Tibial nerve (tissue), 4 donors: Measurements from ENCODE around the gene BOC.

Source experiments
- CTCF ChIP-seq, 5 experiments: fragments of 200-600 bp in 3 of 5; fragments of 450-650 bp in 2 of 5; sonication (generic) in 3 of 5; IDR thresholded peaks; one replicate each; pipeline ENCODE4 v1.5.1; 2016 to 2019; ENCODE audit warnings: antibody characterized with exemption in 5 of 5, mild to moderate bottlenecking in 3 of 5, moderate library complexity in 2 of 5
- EP300 ChIP-seq, 2 donors: sonication (generic); formaldehyde crosslinking; IDR thresholded peaks; one replicate each; pipeline ENCODE4 v1.6.1; 2017; ENCODE audit warnings: antibody characterized with exemption in 2 of 2, mild to moderate bottlenecking in 1 of 2
- POLR2A ChIP-seq, 2 donors: fragments of 450-650 bp; IDR thresholded peaks; one replicate each; pipeline ENCODE4 v1.6.1; 2017; ENCODE audit warnings: antibody characterized with exemption in 2 of 2, mild to moderate bottlenecking in 2 of 2, moderate library complexity in 2 of 2

GRCh38 chr3:113161661-113162060, 49.7 kb upstream of the BOC start:
- TF ChIP-seq POLR2A (IDR thresholded peaks at IDR 0.05) (no peak), EP300 (IDR thresholded peaks at IDR 0.05) (no peak), CTCF (IDR thresholded peaks at IDR 0.05) (no peak)
